Smooth muscle cell (in vitro differentiated cells): Measurements from ENCODE around the gene MYOCD. TPM values are rescaled to one million over a fixed set of nuclear protein-coding genes. Genes with fewer than 3 reads are reported as not detected.

ENCODE experiments used
- DNase-seq: peaks from one replicate; lab custom pipeline; 2025; ENCODE audit not compliant: unreplicated experiment; lab: John Stamatoyannopoulos, UW
- H2AFZ ChIP-seq: fragments of 200-600 bp; sonication (generic); 2 replicates; pipeline ENCODE4 v1.6.0; 2016; ENCODE audit warnings: antibody characterized with exemption, low read depth, mild to moderate bottlenecking
- H3F3A ChIP-seq: fragments of 200-600 bp; sonication (generic); 2 replicates; pipeline ENCODE4 v1.6.0; 2017; ENCODE audit warnings: antibody characterized with exemption, low read depth
- H3K27ac ChIP-seq: fragments of 200-600 bp; sonication (generic); 2 replicates; pipeline ENCODE4 v1.5.1; 2016; ENCODE audit warnings: low read depth, mild to moderate bottlenecking
- H3K27me3 ChIP-seq: fragments of 200-600 bp; sonication (generic); 2 replicates; pipeline ENCODE4 v1.6.1; 2016; ENCODE audit warnings: low read depth, mild to moderate bottlenecking
- H3K36me3 ChIP-seq: fragments of 200-600 bp; sonication (generic); 2 replicates; pipeline ENCODE4 v1.5.1; 2016; ENCODE audit warnings: low read depth
- H3K4me1 ChIP-seq: fragments of 200-600 bp; sonication (generic); 2 replicates; pipeline ENCODE4 v1.5.1; 2016; ENCODE audit warnings: low read depth
- H3K4me2 ChIP-seq: fragments of 200-600 bp; sonication (generic); 2 replicates; pipeline ENCODE4 v1.6.0; 2016; ENCODE audit warnings: mild to moderate bottlenecking
- H3K4me3 ChIP-seq: fragments of 200-600 bp; sonication (generic); 2 replicates; pipeline ENCODE4 v1.5.1; 2016; ENCODE audit warnings: mild to moderate bottlenecking
- H3K79me2 ChIP-seq: fragments of 200-600 bp; sonication (generic); 2 replicates; pipeline ENCODE4 v1.6.0; 2016; ENCODE audit warnings: low read depth, mild to moderate bottlenecking
- H3K9ac ChIP-seq: fragments of 200-600 bp; sonication (generic); 2 replicates; pipeline ENCODE4 v1.6.0; 2016; ENCODE audit warnings: low read depth
- H3K9me3 ChIP-seq: fragments of 200-600 bp; sonication (generic); replicated peaks from 2 replicates; pipeline ENCODE4 v1.5.1; 2016; ENCODE audit warnings: low read depth
- H4K20me1 ChIP-seq: fragments of 200-600 bp; sonication (generic); 2 replicates; pipeline ENCODE4 v1.6.0; 2016; ENCODE audit warnings: low read depth
- CTCF ChIP-seq: fragments of 200-600 bp; sonication (generic); IDR thresholded peaks from 2 replicates; pipeline ENCODE4 v1.5.1; 2017; ENCODE audit warnings: borderline replicate concordance, mild to moderate bottlenecking, antibody characterized with exemption; ENCODE audit not compliant: insufficient read depth, poor library complexity, severe bottlenecking
- WGBS: methylation state at CpG from one replicate; pipeline ENCODE4 v1.1.7; 2016; ENCODE audit warnings: low lambda C conversion rate; 5-methylcytosine and 5-hydroxymethylcytosine counted together
- polyA plus RNA-seq: library from polyadenylated mRNA; unstranded; fragments of >200 nt; fragmentation: Nextera tagmentation; extraction: Ambion mirVana; gene quantifications from 2 replicates; pipeline ENCODE4 v1.2.1, GENCODE V29; 2016
- total RNA-seq: library from RNA; depleted of rRNA; stranded (reverse); fragments of >200 nt; gene quantifications from 2 replicates; pipeline ENCODE4 v1.2.3, GENCODE V29; 2014

MYOCD gene
- total and polyA plus RNA-seq, 2 experiments from 2014 or later, result 0.58 to 1.8 TPM

- H4K20me1 ChIP-seq, result no peaks in the 10 kb centered on the region
- no peak for TF ChIP-seq CTCF
- no peak overlapping the region for H3K4me3 ChIP-seq
- no peaks in the 10 kb centered on the region for H3K4me1 ChIP-seq
- no peaks in the 10 kb centered on the region for H3F3A ChIP-seq
- no peaks in the 10 kb centered on the region for H3K9me3 ChIP-seq
- H2AFZ ChIP-seq, result no peak overlapping the region
- H3K4me2 ChIP-seq, result no peak overlapping the region
- H3K27ac ChIP-seq, result no peak overlapping the region
- DNase-seq, result no peak
- H3K9ac ChIP-seq, result no peak overlapping the region
- no peaks in the 10 kb centered on the region for H3K79me2 ChIP-seq
- 91% methylated on average over 3 of the region's 3 CpGs for whole genome bisulfite sequencing
- peaks cover 5% of the 10 kb centered on the region for H3K27me3 ChIP-seq
- H3K36me3 ChIP-seq, result no peaks in the 10 kb centered on the region
These were observed 17.2 kb upstream of the MYOCD start for GRCh38 chr17:12648498-12648897.

- H3K27me3 ChIP-seq, result peaks cover 2% of the 10 kb centered on the region
- no peak overlapping the region for H3K4me3 ChIP-seq
- H3K79me2 ChIP-seq, result no peaks in the 10 kb centered on the region
- no peak overlapping the region for H3K9ac ChIP-seq
- no peak overlapping the region for H3K27ac ChIP-seq
- no peak overlapping the region for H3K4me2 ChIP-seq
- no peaks in the 10 kb centered on the region for H3K9me3 ChIP-seq
- DNase-seq, result no peak
- H3K4me1 ChIP-seq, result peaks cover 5% of the 10 kb centered on the region
- WGBS, result 95% methylated on average over 4 of the region's 4 CpGs
- H3K36me3 ChIP-seq, result no peaks in the 10 kb centered on the region
- no peaks in the 10 kb centered on the region for H4K20me1 ChIP-seq
- H2AFZ ChIP-seq, result no peak overlapping the region
- TF ChIP-seq CTCF, result no peak
- H3F3A ChIP-seq, result no peaks in the 10 kb centered on the region
These were observed 9.8 kb upstream of the MYOCD start for GRCh38 chr17:12655936-12656335.

- TF ChIP-seq CTCF, result no peak
These were observed 9.3 kb upstream of the MYOCD start for GRCh38 chr17:12656354-12656753.

GRCh38 chr17:12659500-12659899 lies 6.2 kb upstream of the MYOCD start:
- 67% methylated on average over 1 of the region's 1 CpG for WGBS

More at GRCh38 chr17:12656354-12656753, 9.3 kb upstream of the MYOCD start:
- peaks cover 5% of the 10 kb centered on the region for H3K4me1 ChIP-seq
- H4K20me1 ChIP-seq, result no peaks in the 10 kb centered on the region
- DNase-seq, result no peak
- H3K9ac ChIP-seq, result no peak overlapping the region
- H3K4me3 ChIP-seq, result no peak overlapping the region
- no peaks in the 10 kb centered on the region for H3K79me2 ChIP-seq
- no peaks in the 10 kb centered on the region for H3K9me3 ChIP-seq
- H3F3A ChIP-seq, result no peaks in the 10 kb centered on the region
- no peak overlapping the region for H3K27ac ChIP-seq
- H2AFZ ChIP-seq, result no peak overlapping the region
- no peaks in the 10 kb centered on the region for H3K36me3 ChIP-seq
- WGBS, result 92% methylated on average over 2 of the region's 2 CpGs
- H3K27me3 ChIP-seq, result no peaks in the 10 kb centered on the region
- no peak overlapping the region for H3K4me2 ChIP-seq

More at GRCh38 chr17:12659500-12659899, 6.2 kb upstream of the MYOCD start:
- H2AFZ ChIP-seq, result no peak overlapping the region
- H3K9me3 ChIP-seq, result no peaks in the 10 kb centered on the region
- TF ChIP-seq CTCF, result no peak
- no peak overlapping the region for H3K9ac ChIP-seq
- no peak overlapping the region for H3K27ac ChIP-seq
- H3K4me3 ChIP-seq, result no peak overlapping the region
- no peak overlapping the region for H3K4me2 ChIP-seq
- H4K20me1 ChIP-seq, result no peaks in the 10 kb centered on the region
- H3K4me1 ChIP-seq, result peaks cover 5% of the 10 kb centered on the region
- no peaks in the 10 kb centered on the region for H3K36me3 ChIP-seq
- H3K27me3 ChIP-seq, result no peaks in the 10 kb centered on the region
- H3F3A ChIP-seq, result no peaks in the 10 kb centered on the region
- H3K79me2 ChIP-seq, result no peaks in the 10 kb centered on the region
- DNase-seq, result no peak
